Muscle of arm (tissue), 12 donors: ENCODE data around the gene KCNC3. TPM values are rescaled to one million over a fixed set of nuclear protein-coding genes. Genes with fewer than 3 reads are reported as not detected.
A peak's percentile ranks its signal among the peaks of the same experiment; 100 is the strongest.
"Not testable (repeated sequence)": the region's sequence is repeated elsewhere in the genome, so short reads cannot be mapped to it uniquely, and the experiment has no call there.

Experiments used
- DNase-seq: peaks from one replicate; pipeline ENCODE4 v3.0.0-alpha.2; 2013
- polyA plus RNA-seq, 12 donors: library from polyadenylated mRNA; unstranded; fragments of 120-200 nt; gene quantifications; one replicate each; pipeline ENCODE4 v1.2.1, GENCODE V29; 2013; ENCODE audit not compliant: insufficient read length in 12 of 12

KCNC3 gene
- polyA plus RNA-seq, 12 donors, result 0.69 to 6.7 (median 1.2) TPM; not detected in 1

- DNase-seq, result peak; percentile 54
Measured at GRCh38 chr19:50357178-50358100, 28.3 kb upstream of the KCNC3 start.

- DNase-seq, result no peak
Measured at GRCh38 chr19:50356691-50357177, 27.6 kb upstream of the KCNC3 start.

GRCh38 chr19:50353487-50353880, 24.3 kb upstream of the KCNC3 start:
- DNase-seq, result not testable (repeated sequence)

GRCh38 chr19:50352242-50352641, 23.1 kb upstream of the KCNC3 start:
- DNase-seq, result no peak

GRCh38 chr19:50349277-50350057, 20.3 kb upstream of the KCNC3 start:
- no peak for DNase-seq

GRCh38 chr19:50347089-50347581, 18.0 kb upstream of the KCNC3 start:
- DNase-seq, result not testable (repeated sequence)

- DNase-seq, result no peak
Measured at GRCh38 chr19:50344661-50345318, 15.6 kb upstream of the KCNC3 start.

- DNase-seq, result no peak
Measured at GRCh38 chr19:50341091-50341564, 12.0 kb upstream of the KCNC3 start.

GRCh38 chr19:50340331-50340730, 11.2 kb upstream of the KCNC3 start:
- DNase-seq, result no peak

- DNase-seq, result not testable (repeated sequence)
Measured at GRCh38 chr19:50337031-50337430, 7.9 kb upstream of the KCNC3 start.

GRCh38 chr19:50334741-50335421, 5.7 kb upstream of the KCNC3 start:
- no peak for DNase-seq

- peak; percentile 80 for DNase-seq
Measured at GRCh38 chr19:50333737-50334617, 4.8 kb upstream of the KCNC3 start.

- DNase-seq, result no peak
Measured at GRCh38 chr19:50333235-50333736, 4.1 kb upstream of the KCNC3 start.

- no peak for DNase-seq
Measured at GRCh38 chr19:50332244-50333038, 3.3 kb upstream of the KCNC3 start.

- no peak for DNase-seq
Measured at GRCh38 chr19:50331994-50332243, 2.7 kb upstream of the KCNC3 start.

GRCh38 chr19:50331221-50331993, 2.2 kb upstream of the KCNC3 start:
- no peak for DNase-seq

- DNase-seq, result no peak
Measured at GRCh38 chr19:50330365-50331078, 1.3 kb upstream of the KCNC3 start.

GRCh38 chr19:50329926-50330294, 733 bp upstream of the KCNC3 start:
- not testable (repeated sequence) for DNase-seq
